Measurements from ENCODE around the gene MRPL10. TPM values are rescaled to one million over a fixed set of nuclear protein-coding genes. Genes with fewer than 3 reads are reported as not detected.

Gene MRPL10
- total RNA-seq, 1 donor = 35.8 TPM

DNA sequence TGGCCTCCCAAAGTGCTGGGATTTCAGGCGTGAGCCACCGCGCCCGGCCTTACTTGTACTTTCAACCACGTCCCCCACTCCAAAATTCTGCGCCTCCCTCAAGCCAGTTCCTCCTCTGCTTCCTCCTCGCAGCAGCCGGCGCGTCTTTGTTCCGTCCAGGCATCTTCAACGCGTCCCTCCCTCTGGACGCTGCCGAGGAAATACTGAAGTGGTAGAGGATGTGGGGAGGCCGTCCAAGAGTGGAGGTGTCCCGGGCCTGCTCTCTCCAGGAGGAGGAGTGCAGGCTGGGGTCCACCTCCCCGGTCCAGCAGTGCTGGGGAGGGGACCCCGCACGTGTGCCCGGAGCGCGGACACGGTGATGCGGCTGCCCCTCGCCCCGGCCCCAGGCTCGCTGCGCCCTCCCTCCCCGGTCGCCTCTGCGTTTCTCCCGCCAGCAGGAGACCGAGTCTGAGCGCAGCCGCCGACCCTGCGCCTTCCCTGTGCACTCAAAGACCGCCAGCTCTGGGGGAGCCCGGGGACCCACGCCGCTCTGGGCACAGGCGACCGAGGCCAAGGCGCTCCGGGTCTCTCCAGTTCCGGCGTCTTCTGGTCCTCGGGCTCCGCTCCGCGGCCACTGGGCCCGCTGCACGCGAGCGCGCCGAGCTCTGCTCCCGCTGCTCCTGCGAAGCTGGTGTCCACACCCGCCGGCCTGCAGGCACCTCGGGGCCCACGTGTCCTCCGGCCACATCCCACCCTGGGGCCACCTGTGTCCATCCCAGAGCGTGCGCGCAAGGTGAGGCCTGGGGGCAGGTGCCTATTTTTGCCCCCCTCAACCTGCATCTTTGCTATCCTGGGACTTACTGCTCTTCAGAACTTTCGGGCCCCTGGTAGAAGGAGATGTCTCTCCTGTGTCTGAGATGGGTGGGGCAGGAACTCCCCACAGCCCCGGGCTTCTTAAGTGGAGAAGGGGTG lies 41.5 kb downstream of the MRPL10 start:
- H3K4me3 ChIP-seq (ENCODE audit: insufficient read depth, low read length) = peak overlapping the region; percentile 47
- peaks cover 3% of the 10 kb centered on the region for H3K4me1 ChIP-seq (ENCODE audit: insufficient read depth, low read length)
- H3K79me2 ChIP-seq (ENCODE audit: insufficient read depth, low read length) = no peaks in the 10 kb centered on the region
- TF ChIP-seq, protein P1, sequence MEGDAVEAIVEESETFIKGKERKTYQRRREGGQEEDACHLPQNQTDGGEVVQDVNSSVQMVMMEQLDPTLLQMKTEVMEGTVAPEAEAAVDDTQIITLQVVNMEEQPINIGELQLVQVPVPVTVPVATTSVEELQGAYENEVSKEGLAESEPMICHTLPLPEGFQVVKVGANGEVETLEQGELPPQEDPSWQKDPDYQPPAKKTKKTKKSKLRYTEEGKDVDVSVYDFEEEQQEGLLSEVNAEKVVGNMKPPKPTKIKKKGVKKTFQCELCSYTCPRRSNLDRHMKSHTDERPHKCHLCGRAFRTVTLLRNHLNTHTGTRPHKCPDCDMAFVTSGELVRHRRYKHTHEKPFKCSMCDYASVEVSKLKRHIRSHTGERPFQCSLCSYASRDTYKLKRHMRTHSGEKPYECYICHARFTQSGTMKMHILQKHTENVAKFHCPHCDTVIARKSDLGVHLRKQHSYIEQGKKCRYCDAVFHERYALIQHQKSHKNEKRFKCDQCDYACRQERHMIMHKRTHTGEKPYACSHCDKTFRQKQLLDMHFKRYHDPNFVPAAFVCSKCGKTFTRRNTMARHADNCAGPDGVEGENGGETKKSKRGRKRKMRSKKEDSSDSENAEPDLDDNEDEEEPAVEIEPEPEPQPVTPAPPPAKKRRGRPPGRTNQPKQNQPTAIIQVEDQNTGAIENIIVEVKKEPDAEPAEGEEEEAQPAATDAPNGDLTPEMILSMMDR (IDR thresholded peaks at IDR 0.05; ENCODE audit: extremely low read depth, low read depth, low read length) = peak; percentile 38
- H3K36me3 ChIP-seq (ENCODE audit: insufficient read depth, low read length) = no peaks in the 10 kb centered on the region
- DNase-seq (ENCODE audit: insufficient read length, low spot score, missing footprints) = peak; percentile 93
- peak overlapping the region; percentile 55 for H2AFZ ChIP-seq (ENCODE audit: low read length)
- H3K27me3 ChIP-seq (ENCODE audit: insufficient read depth, low read length) = peaks cover 71% of the 10 kb centered on the region
- no peaks in the 10 kb centered on the region for H4K20me1 ChIP-seq (ENCODE audit: insufficient read depth, low read length)
- no peaks in the 10 kb centered on the region for H3K9me3 ChIP-seq (ENCODE audit: low read depth, low read length)
- no peak overlapping the region for H3K27ac ChIP-seq (ENCODE audit: low read depth, low read length)
- H3K4me2 ChIP-seq (ENCODE audit: insufficient read depth, low read length) = peak overlapping the region; percentile 66

DNA sequence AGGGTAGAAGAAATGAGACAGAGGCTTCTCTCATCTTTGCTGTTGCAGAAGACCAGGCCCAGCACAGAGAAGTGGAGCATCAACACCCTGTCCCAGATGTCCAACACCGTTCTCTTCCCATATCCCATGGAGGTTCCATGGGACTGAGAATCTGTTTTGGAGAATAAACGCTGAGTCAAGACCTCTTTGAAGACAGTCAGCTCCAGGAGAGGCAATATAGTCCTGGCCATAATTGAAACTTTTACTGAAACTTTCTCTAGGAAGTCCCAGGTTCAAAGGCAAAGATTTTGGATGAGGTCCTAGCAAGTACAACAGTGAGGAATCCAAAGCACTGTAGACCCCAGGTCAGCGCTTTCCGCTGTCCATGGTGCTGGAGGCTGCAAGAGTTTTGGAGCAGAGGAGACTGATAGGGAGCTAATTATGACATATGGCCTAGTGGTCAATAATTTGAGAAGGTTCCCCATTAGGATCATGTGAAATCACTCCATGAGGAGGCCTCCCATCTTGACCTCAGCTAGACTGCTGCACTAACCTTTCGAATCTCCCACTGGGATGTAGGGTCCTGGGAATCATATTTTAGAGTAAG lies 45.7 kb downstream of the MRPL10 start:
- Histone ChIP-seq H3K27me3 (ENCODE audit: insufficient read depth, low read length) (peaks cover 52% of the 10 kb centered on the region), H3K4me2 (ENCODE audit: insufficient read depth, low read length) (no peak overlapping the region), H2AFZ (ENCODE audit: low read length) (no peak overlapping the region), H3K27ac (ENCODE audit: low read depth, low read length) (no peak overlapping the region), H3K9me3 (ENCODE audit: low read depth, low read length) (no peaks in the 10 kb centered on the region), H3K79me2 (ENCODE audit: insufficient read depth, low read length) (no peaks in the 10 kb centered on the region), H4K20me1 (ENCODE audit: insufficient read depth, low read length) (no peaks in the 10 kb centered on the region), H3K36me3 (ENCODE audit: insufficient read depth, low read length) (no peaks in the 10 kb centered on the region), H3K4me3 (ENCODE audit: insufficient read depth, low read length) (no peak overlapping the region), H3K4me1 (ENCODE audit: insufficient read depth, low read length) (peaks cover 3% of the 10 kb centered on the region)
- DNase-seq (ENCODE audit: insufficient read length, low spot score, missing footprints) = no peak
- TF ChIP-seq, protein P1 (IDR thresholded peaks at IDR 0.05; ENCODE audit: extremely low read depth, low read depth, low read length) = no peak

DNA sequence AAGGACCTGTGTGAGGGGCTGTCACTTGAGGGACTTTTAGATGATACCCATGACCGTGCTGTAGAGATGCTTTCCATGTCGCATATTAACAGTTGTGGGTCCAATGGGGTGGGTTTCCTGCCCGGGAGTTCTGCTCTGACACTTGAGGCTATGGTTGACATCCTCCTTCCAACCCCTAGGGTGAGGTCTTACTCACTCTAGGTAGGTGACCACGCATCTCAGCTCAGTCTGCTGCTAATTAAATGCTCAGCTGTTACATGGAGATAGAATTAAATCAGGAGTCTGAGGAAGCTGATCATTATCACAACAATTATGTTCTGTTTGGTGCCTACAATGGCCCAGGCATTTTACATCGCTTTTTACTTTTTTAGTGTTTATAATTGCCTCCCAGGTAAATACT lies 49.9 kb downstream of the MRPL10 start:
- Histone ChIP-seq H3K79me2 (ENCODE audit: insufficient read depth, low read length) (no peaks in the 10 kb centered on the region), H3K4me3 (ENCODE audit: insufficient read depth, low read length) (no peak overlapping the region), H3K9me3 (ENCODE audit: low read depth, low read length) (no peaks in the 10 kb centered on the region), H3K36me3 (ENCODE audit: insufficient read depth, low read length) (no peaks in the 10 kb centered on the region), H4K20me1 (ENCODE audit: insufficient read depth, low read length) (no peaks in the 10 kb centered on the region), H3K27me3 (ENCODE audit: insufficient read depth, low read length) (peaks cover 50% of the 10 kb centered on the region), H3K27ac (ENCODE audit: low read depth, low read length) (no peak overlapping the region), H3K4me1 (ENCODE audit: insufficient read depth, low read length) (no peaks in the 10 kb centered on the region), H3K4me2 (ENCODE audit: insufficient read depth, low read length) (no peak overlapping the region), H2AFZ (ENCODE audit: low read length) (no peak overlapping the region)
- TF ChIP-seq, protein P1 (IDR thresholded peaks at IDR 0.05; ENCODE audit: extremely low read depth, low read depth, low read length) = no peak
- DNase-seq (ENCODE audit: insufficient read length, low spot score, missing footprints) = no peak

DNA sequence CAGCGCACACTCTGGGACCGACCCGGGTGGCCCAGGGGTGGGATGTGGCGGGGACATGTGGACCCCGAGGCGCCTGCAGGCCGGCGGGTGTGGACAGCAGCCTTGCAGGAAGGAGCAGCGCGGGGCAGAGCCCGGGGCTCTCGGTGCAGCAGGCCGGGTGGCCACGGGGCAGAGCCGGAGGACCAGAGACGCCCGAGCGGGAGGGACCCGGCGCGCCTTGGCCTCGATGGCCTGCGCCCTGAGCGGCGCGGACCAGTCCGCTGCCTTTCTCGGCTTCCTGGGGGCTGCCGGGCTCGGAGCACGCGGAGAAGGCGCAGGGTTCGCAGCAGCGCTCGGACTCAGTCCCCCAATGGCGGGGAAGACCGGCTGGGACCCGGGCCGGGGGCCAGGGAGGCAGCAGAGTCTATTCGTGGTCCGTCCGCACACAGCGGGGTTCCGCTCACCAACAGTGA lies 53.1 kb downstream of the MRPL10 start:
- Histone ChIP-seq H3K9me3 (ENCODE audit: low read depth, low read length) (no peaks in the 10 kb centered on the region), H3K4me2 (ENCODE audit: insufficient read depth, low read length) (no peak overlapping the region), H2AFZ (ENCODE audit: low read length) (no peak overlapping the region), H3K36me3 (ENCODE audit: insufficient read depth, low read length) (no peaks in the 10 kb centered on the region), H3K4me1 (ENCODE audit: insufficient read depth, low read length) (no peaks in the 10 kb centered on the region), H3K27me3 (ENCODE audit: insufficient read depth, low read length) (peaks cover 52% of the 10 kb centered on the region), H3K27ac (ENCODE audit: low read depth, low read length) (no peak overlapping the region), H3K79me2 (ENCODE audit: insufficient read depth, low read length) (no peaks in the 10 kb centered on the region), H4K20me1 (ENCODE audit: insufficient read depth, low read length) (no peaks in the 10 kb centered on the region), H3K4me3 (ENCODE audit: insufficient read depth, low read length) (no peak overlapping the region)
- TF ChIP-seq, protein P1 (IDR thresholded peaks at IDR 0.05; ENCODE audit: extremely low read depth, low read depth, low read length) = no peak
- no peak for DNase-seq (ENCODE audit: insufficient read length, low spot score, missing footprints)

Data from osteoblast (primary cell).